GM21717 (cell line): Measurements from ENCODE around the gene RASGRP4.
"Not testable (repeated sequence)": the region's sequence is repeated elsewhere in the genome, so short reads cannot be mapped to it uniquely, and the experiment has no call there.

ENCODE experiments used
- ATAC-seq: cut with Tn5 transposase; IDR thresholded peaks from one replicate; pipeline ENCODE4 v1.9.1; 2021; ENCODE audit warnings: mild to moderate bottlenecking, moderate library complexity; ENCODE audit not compliant: unreplicated experiment

RASGRP4 gene

DNA sequence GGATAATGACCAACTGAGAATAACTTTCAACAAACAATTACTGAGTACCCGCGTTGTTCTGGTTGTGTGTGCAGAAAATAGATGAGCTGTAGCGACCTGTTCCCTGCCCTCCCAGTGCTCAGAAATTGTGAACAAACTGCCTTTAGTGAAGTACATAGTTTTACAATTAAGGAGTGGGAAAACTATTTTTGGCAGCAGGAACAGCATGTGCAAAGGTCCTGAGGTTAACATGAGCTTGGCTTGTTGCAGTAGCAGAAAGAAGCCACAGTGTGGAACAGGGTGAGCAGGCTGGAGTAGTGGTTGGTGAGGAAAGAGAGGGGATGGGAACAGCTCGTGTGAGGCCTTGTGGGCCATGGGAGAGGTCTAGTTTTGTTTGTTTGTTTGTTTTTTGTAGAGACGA, 23.5 kb upstream of the RASGRP4 start:
- no peak for ATAC-seq

- ATAC-seq, result no peak
These were observed 22.2 kb upstream of the RASGRP4 start for GRCh38 chr19:38448225-38448624.

DNA sequence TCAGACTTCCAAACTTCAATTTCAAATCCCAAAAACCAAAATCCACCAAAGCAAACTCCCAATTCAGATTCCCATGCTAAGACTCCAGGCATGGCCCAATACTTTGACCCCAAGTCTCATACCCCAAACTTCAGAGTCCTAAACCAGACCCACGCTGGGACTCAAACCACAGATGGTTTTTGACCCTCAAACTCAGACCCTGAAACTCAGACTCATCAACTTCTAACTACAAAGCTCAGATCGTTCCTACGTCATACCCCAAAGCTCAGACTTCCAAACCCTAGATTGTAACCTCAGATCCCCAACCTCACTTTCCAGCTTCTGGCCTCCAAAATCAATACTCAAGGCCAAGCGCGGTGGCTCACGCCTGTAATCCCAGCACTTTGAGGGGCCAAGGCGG, 19.3 kb upstream of the RASGRP4 start:
- no peak for ATAC-seq

DNA sequence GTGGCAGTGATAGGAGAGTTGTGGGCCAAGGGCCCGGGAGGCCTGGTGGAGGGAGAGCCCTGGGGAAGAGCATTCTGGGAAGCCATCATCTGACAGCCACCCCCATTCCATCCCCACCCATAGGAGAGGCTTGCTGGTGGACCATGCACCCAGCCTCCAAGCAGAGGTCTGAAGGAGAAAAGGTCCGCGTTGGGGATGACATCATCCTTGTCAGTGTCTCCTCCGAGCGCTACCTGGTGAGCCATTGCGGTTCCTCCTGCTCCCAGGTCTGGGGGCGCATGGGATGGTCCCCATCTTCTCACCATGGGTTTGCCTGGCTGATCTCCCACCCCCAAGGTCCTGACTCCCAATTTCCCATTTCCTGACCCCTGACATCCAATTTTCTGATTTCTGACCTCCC, 18.0 kb upstream of the RASGRP4 start:
- ATAC-seq, result no peak

GRCh38 chr19:38443458-38443999, 17.5 kb upstream of the RASGRP4 start:
- no peak for ATAC-seq

- ATAC-seq, result no peak
These were observed 16.7 kb upstream of the RASGRP4 start for GRCh38 chr19:38442736-38443135.

DNA sequence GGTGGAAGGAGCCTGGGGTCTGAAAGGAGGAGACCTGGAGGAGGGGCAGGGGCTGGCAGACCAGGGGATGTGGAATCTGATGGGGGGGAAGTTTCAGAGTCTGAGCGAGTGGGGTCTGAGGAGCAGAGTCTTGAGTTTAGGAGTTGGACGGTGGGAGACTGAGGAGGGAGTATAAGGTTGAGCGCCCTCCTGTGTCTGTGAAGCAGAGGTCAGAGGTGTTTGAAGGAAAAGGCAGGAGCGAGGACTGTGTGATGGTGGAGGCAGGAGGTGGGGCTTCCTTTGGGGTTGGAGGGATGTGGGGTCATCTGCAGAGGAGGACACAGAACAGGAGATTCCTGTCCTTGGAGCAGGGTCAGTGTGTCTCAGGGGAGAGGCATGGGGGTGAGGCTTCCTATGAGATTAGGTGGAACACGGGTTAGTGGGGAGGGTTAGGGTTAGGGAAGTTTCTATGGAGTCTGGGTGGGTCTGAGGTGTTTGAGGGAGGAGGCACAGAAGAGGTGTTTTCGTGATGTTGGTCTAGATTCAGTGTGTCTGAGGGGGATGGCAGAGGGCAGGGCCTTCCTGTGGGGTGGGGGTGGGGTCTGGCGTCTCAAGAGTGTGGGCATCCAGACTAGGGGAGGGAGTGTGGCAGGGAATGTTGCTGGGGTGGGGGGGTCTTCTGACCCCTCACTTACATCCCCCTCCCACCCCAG, 15.8 kb upstream of the RASGRP4 start:
- no peak for ATAC-seq

- ATAC-seq, result no peak
These were observed 14.6 kb upstream of the RASGRP4 start for GRCh38 chr19:38440592-38440991.

- no peak for ATAC-seq
These were observed 11.9 kb upstream of the RASGRP4 start for GRCh38 chr19:38437917-38438316.

- no peak for ATAC-seq
These were observed 11.3 kb upstream of the RASGRP4 start for GRCh38 chr19:38437295-38437694.

DNA sequence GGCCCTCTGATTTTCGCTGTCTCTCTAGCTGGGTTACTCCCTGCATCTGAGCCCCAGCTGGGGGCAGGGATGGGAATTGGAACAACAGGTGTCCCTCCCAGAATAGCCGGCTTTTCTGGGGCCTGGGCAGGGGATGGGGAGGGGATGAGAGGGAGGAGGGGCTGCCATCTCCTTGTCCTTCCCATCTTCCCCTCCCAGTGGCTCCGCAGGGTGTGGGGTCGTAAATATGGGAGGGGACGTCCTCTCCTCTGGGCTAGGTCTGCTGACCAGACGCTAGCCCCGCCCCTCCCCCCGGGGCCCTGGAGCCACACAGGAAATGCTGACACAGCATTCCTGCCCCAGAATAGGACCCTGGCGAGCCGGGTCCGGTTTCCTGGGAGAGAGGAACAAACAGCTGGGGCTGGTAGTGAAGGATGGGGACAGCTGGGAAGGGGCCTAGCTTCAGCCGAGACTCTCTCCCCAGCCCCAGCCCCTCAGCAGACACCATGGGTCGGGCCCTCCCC, 8.6 kb upstream of the RASGRP4 start:
- no peak for ATAC-seq

GRCh38 chr19:38433268-38433733, 7.3 kb upstream of the RASGRP4 start, which contains the start of gene RYR1:
Gene RYR1, plus strand, starts transcription at chr19:38433691. Its CDS starts 139 bp downstream, at chr19:38433830.
- ATAC-seq, result no peak

DNA sequence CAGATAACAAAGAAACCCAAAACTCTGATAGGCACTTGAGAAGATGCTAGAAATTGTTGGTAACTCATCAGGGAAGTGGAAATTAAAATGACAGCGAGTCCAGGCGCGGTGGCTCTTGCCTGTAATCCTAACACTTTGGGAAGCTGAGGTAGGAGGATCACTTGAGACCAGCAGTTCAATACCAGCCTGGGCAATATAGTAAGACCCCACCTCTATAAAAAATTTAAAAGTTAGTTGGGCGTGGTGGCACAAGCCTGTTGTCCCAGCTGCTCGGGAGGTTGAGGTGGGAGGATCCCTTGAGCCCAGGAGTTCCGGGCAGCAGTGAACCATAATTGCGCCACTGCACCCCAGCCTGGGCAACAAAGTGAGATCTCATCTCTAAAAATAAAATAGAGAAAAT, 4.9 kb upstream of the RASGRP4 start:
- no peak for ATAC-seq

- no peak for ATAC-seq
These were observed 3.8 kb upstream of the RASGRP4 start for GRCh38 chr19:38429811-38430156.

GRCh38 chr19:38429055-38429810, 3.2 kb upstream of the RASGRP4 start:
- ATAC-seq, result no peak

GRCh38 chr19:38427035-38427677, 1.1 kb upstream of the RASGRP4 start:
- not testable (repeated sequence) for ATAC-seq

- ATAC-seq, result no peak
These were observed 703 bp downstream of the RASGRP4 start for GRCh38 chr19:38425222-38425809.

- ATAC-seq, result no peak
These were observed 1.7 kb downstream of the RASGRP4 start for GRCh38 chr19:38424272-38424671.

- ATAC-seq, result no peak
These were observed 3.6 kb downstream of the RASGRP4 start for GRCh38 chr19:38422438-38422837.

GRCh38 chr19:38421856-38422255, 4.2 kb downstream of the RASGRP4 start:
- no peak for ATAC-seq

- no peak for ATAC-seq
These were observed 5.1 kb downstream of the RASGRP4 start for GRCh38 chr19:38420935-38421334.
